Right hindlimb (tissue), 1 donor: ENCODE data around the gene PRPF38A.

Experiments used
- DNase-seq: peaks from one replicate; pipeline ENCODE4 v3.0.0-alpha.2; 2018

Gene PRPF38A

DNA sequence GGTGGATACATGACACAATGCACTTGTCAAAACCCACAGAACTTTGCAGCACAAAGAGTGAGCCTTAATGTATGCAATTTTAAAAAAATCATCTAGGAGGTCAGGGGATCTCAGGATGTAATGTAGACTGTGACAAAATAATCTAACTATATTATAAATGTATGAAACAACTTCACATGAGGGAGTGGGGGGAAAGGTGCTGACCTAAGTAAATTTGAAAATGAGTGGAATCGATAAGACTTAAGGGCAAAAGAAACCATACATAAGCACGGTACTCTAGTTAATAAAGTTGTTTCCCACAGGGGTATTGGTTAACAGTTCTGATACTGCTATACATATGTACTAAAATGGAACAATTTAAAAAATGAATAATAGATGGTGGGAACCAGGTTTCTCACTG, 64.7 kb downstream of the PRPF38A start:
- no peak for DNase-seq
